ENCODE data around the gene NSG1. TPM values are rescaled to one million over a fixed set of nuclear protein-coding genes. Genes with fewer than 3 reads are reported as not detected.

Gene NSG1
- total and polyA plus RNA-seq, 2 of the 8 experiments (the other 6 are each of a cell fraction or from before 2014, with no cell fraction given): 35.7 to 61.4 TPM

DNA sequence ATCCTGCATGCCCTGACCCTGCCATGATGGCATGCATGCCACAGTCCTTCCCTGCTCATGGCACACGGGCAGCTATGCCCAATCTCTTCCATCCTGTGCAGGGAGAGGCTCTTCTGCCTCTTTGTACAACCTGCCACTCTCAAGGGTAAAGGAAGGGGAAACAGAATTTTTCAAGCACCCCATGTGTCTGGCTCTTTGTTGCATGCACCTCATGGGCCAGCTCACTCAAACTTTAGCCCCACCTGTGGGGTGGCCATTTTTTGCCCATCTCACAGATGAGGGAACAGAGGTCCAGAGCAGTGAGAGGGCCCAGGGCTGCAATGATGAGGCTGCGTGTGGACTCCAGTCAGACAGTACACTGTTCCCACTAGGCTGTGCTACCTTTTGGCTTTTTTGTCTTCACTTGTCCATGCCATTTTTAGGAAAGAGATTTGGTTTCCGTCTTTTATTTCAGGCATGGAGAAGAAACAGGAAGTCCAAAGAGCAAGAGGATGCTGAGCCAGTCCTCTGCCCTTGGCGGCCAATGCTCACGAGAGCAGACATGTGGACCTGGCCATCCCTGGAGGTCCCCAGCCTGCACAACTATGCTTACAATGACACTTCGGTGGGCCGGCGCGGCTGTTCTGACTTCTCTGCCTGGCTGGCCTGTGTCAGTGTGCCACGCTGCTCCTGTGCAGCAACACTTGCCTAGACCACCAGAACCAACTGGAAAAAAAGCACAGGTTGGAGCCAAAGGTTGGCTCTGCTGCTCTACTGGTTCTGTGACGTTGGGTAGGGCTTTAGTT, 45.6 kb downstream of the NSG1 start:
- no peaks in the 10 kb centered on the region for H4K20me1 ChIP-seq (replicated peaks in 1 of 2; ENCODE audit: control insufficient read depth in 1 of 2, insufficient read depth in 2 of 2, low read length in 2 of 2)
- no peaks in the 10 kb centered on the region for H3K79me2 ChIP-seq (ENCODE audit: control insufficient read depth in 1 of 2, insufficient read depth in 2 of 2, low read length in 2 of 2)
- no peak overlapping the region for H3K23ac ChIP-seq (ENCODE audit: insufficient read length)
- WGBS, 2 experiments (ENCODE audit: extremely low coverage in 1 of 2, insufficient coverage in 1 of 2, insufficient read length in 1 of 2, insufficient replicate concordance in 2 of 2, low coverage in 1 of 2, low lambda C conversion rate in 2 of 2, missing lambda C conversion rate in 1 of 2): 97% methylated on average over 11 of the region's 11 CpGs; no CpG with 5 or more reads in 1 of the 2 experiments
- no peak overlapping the region for H2BK12ac ChIP-seq (ENCODE audit: low read depth, low read length)
- no peak overlapping the region for H2AK5ac ChIP-seq (ENCODE audit: low read depth, low read length)
- no peaks in the 10 kb centered on the region for H3K79me1 ChIP-seq (ENCODE audit: low read depth, low read length)
- no peak overlapping the region for H3K9ac ChIP-seq (replicated peaks in 1 of 4; ENCODE audit: extremely low read depth in 1 of 4, low read depth in 3 of 4, low read length in 3 of 4)
- no peaks in the 10 kb centered on the region; the same call in 1 of the 2 replicates for H3K23me2 ChIP-seq (ENCODE audit: low read depth, low read length)
- no peaks in the 10 kb centered on the region for H3K36me3 ChIP-seq (ENCODE audit: control insufficient read depth in 2 of 4, insufficient read depth in 4 of 4, low read length in 3 of 4)
- no peak for DNase-seq (ENCODE audit: low read depth in 1 of 2, low spot score in 2 of 2)
- no peak overlapping the region for H3K27ac ChIP-seq (ENCODE audit: low read depth, low read length)
- no peak overlapping the region for H4K91ac ChIP-seq (replicated peaks; ENCODE audit: insufficient read length, low read length)
- CTCF ChIA-PET (ENCODE audit: partially characterized antibody): interaction anchor here (0.9 to 3.8 kb wide), 11 partner anchors 9 to 176 kb away, joined by 3 to 25 read pairs (median 5); no protein-coding TSS in a partner anchor
- no peak overlapping the region for H3K4ac ChIP-seq (replicated peaks; ENCODE audit: insufficient read length, low read depth, low read length)
- H4K5ac ChIP-seq (ENCODE audit: insufficient read length, low read depth, low read length): no peak overlapping the region
- H3K14ac ChIP-seq (ENCODE audit: insufficient read length): no peak overlapping the region
- peaks cover 5 to 10% (median 7%) of the 10 kb centered on the region in 4 experiments; a peak in 6 of 7 replicates for H3K4me1 ChIP-seq (replicated peaks in 1 of 4; ENCODE audit: control insufficient read depth in 3 of 4, insufficient read depth in 4 of 4, low read length in 3 of 4)
- H2BK5ac ChIP-seq (ENCODE audit: low read depth, low read length): no peak overlapping the region
- H2BK20ac ChIP-seq (ENCODE audit: low read length): no peak overlapping the region
- FAIRE-seq: no peak
- H4K8ac ChIP-seq (ENCODE audit: extremely low read depth, insufficient read depth, low read length): peak overlapping the region; percentile 0; the same call in 1 of the 2 replicates
- POLR2A ChIA-PET (ENCODE audit: partially characterized antibody): no interaction called here
- no peak overlapping the region for H2BK15ac ChIP-seq (ENCODE audit: low read length)
- no peak overlapping the region for H3K4me2 ChIP-seq (ENCODE audit: insufficient read depth in 1 of 2, low read depth in 2 of 2, low read length in 2 of 2)
- no peak overlapping the region for H3K18ac ChIP-seq (ENCODE audit: extremely low read depth, low read length)
- no peak overlapping the region for H2AFZ ChIP-seq (ENCODE audit: low read length)
- H2BK120ac ChIP-seq (replicated peaks; ENCODE audit: low read depth, low read length): no peak overlapping the region
- no peak overlapping the region for H3K4me3 ChIP-seq (ENCODE audit: extremely low read depth in 1 of 4, insufficient read depth in 2 of 4, low read depth in 3 of 4, low read length in 4 of 4)
- H3K9me3 ChIP-seq (ENCODE audit: insufficient read depth in 2 of 2, low read depth in 1 of 2, low read length in 1 of 2): no peaks in the 10 kb centered on the region
- no peaks in the 10 kb centered on the region for H3K27me3 ChIP-seq (replicated peaks in 1 of 4; ENCODE audit: control insufficient read depth in 3 of 4, extremely low read depth in 1 of 4, insufficient read depth in 3 of 4, low read length in 3 of 4)
- H3K56ac ChIP-seq (replicated peaks; ENCODE audit: insufficient read length, low read depth, low read length): no peak overlapping the region
- TF ChIP-seq JUND (IDR thresholded peaks at IDR 0.05; ENCODE audit: low read length) (no peak), HDAC2 (IDR thresholded peaks at IDR 0.05; ENCODE audit: borderline replicate concordance in 1 of 2, low read depth in 2 of 2, low read length in 2 of 2) (no peak), SUZ12 (IDR thresholded peaks at IDR 0.05; ENCODE audit: low read length) (no peak), SIRT6 (IDR thresholded peaks at IDR 0.05; ENCODE audit: low read length) (no peak), POLR2A (IDR thresholded peaks at IDR 0.05; ENCODE audit: control extremely low read depth in 1 of 2, low read depth in 2 of 2, low read length in 2 of 2) (no peak), POU5F1 (IDR thresholded peaks at IDR 0.05; ENCODE audit: low read depth, low read length) (no peak), RAD21 (IDR thresholded peaks at IDR 0.05 in 1 of 2, conservative IDR thresholded peaks at IDR 0.05 in 1 of 2; ENCODE audit: low read depth in 2 of 2, low read length in 2 of 2) (no peak), SP4 (IDR thresholded peaks at IDR 0.05; ENCODE audit: low read length) (no peak), TCF12 (IDR thresholded peaks at IDR 0.05; ENCODE audit: low read depth, low read length) (no peak), ZNF274 (IDR thresholded peaks at IDR 0.05; ENCODE audit: borderline replicate concordance, extremely low read depth, low read length) (no peak), SP1 (IDR thresholded peaks at IDR 0.05; ENCODE audit: low read depth, low read length) (no peak), BACH1 (IDR thresholded peaks at IDR 0.05; ENCODE audit: low read length) (no peak)
- TF ChIP-seq, protein P1, sequence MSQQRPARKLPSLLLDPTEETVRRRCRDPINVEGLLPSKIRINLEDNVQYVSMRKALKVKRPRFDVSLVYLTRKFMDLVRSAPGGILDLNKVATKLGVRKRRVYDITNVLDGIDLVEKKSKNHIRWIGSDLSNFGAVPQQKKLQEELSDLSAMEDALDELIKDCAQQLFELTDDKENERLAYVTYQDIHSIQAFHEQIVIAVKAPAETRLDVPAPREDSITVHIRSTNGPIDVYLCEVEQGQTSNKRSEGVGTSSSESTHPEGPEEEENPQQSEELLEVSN (IDR thresholded peaks at IDR 0.05): no peak

Data from H1 (cell line).